ENCODE measurements around the gene ADGRD1. TPM values are rescaled to one million over a fixed set of nuclear protein-coding genes. Genes with fewer than 3 reads are reported as not detected.

Gene ADGRD1
- total RNA-seq, 1 donor from 2014 or later: 0.98 TPM

GRCh38 chr12:131147293-131147692, 193.6 kb downstream of the ADGRD1 start:
- no peak for DNase-seq (ENCODE audit: low read depth, low spot score)
- no peak overlapping the region for H3K27ac Mint-ChIP-seq (ENCODE audit: unreplicated experiment)
- peaks cover 15% of the 10 kb centered on the region for H3K4me1 Mint-ChIP-seq
- peaks cover 8% of the 10 kb centered on the region for H3K9me3 Mint-ChIP-seq
- no peak for TF ChIP-seq CTCF (conservative IDR thresholded peaks at IDR 0.05)
- H3K4me3 Mint-ChIP-seq: no peak overlapping the region
- no peaks in the 10 kb centered on the region for H3K36me3 Mint-ChIP-seq (ENCODE audit: low read depth)
- no peaks in the 10 kb centered on the region for H3K27me3 Mint-ChIP-seq (ENCODE audit: low read depth)

GRCh38 chr12:131147894-131148293, 194.2 kb downstream of the ADGRD1 start:
- no peak for DNase-seq (ENCODE audit: low read depth, low spot score)
- H3K27ac Mint-ChIP-seq (ENCODE audit: unreplicated experiment): no peak overlapping the region
- H3K4me1 Mint-ChIP-seq: peaks cover 11% of the 10 kb centered on the region
- H3K9me3 Mint-ChIP-seq: peaks cover 8% of the 10 kb centered on the region
- TF ChIP-seq CTCF (conservative IDR thresholded peaks at IDR 0.05): no peak
- no peaks in the 10 kb centered on the region for H3K36me3 Mint-ChIP-seq (ENCODE audit: low read depth)
- H3K4me3 Mint-ChIP-seq: no peak overlapping the region
- H3K27me3 Mint-ChIP-seq (ENCODE audit: low read depth): no peaks in the 10 kb centered on the region

- H3K9me3 Mint-ChIP-seq: peaks cover 8% of the 10 kb centered on the region
- no peak for TF ChIP-seq CTCF (conservative IDR thresholded peaks at IDR 0.05)
- H3K27me3 Mint-ChIP-seq (ENCODE audit: low read depth): no peaks in the 10 kb centered on the region
- H3K27ac Mint-ChIP-seq (ENCODE audit: unreplicated experiment): no peak overlapping the region
- H3K4me3 Mint-ChIP-seq: no peak overlapping the region
- DNase-seq (ENCODE audit: low read depth, low spot score): no peak
- H3K36me3 Mint-ChIP-seq (ENCODE audit: low read depth): no peaks in the 10 kb centered on the region
- no peaks in the 10 kb centered on the region for H3K4me1 Mint-ChIP-seq
Measured at GRCh38 chr12:131151558-131152345, 198.0 kb downstream of the ADGRD1 start.

- no peak for DNase-seq (ENCODE audit: low read depth, low spot score)
- H3K27ac Mint-ChIP-seq (ENCODE audit: unreplicated experiment): peak overlapping the region; percentile 90
- H3K36me3 Mint-ChIP-seq (ENCODE audit: low read depth): no peaks in the 10 kb centered on the region
- H3K9me3 Mint-ChIP-seq: peaks cover 8% of the 10 kb centered on the region
- H3K4me3 Mint-ChIP-seq: no peak overlapping the region
- H3K27me3 Mint-ChIP-seq (ENCODE audit: low read depth): no peaks in the 10 kb centered on the region
- no peaks in the 10 kb centered on the region for H3K4me1 Mint-ChIP-seq
- TF ChIP-seq CTCF (conservative IDR thresholded peaks at IDR 0.05): no peak
Measured at GRCh38 chr12:131152587-131152986, 198.9 kb downstream of the ADGRD1 start.

GRCh38 chr12:131153016-131153415, 199.3 kb downstream of the ADGRD1 start:
- peaks cover 8% of the 10 kb centered on the region for H3K9me3 Mint-ChIP-seq
- H3K4me3 Mint-ChIP-seq: no peak overlapping the region
- no peaks in the 10 kb centered on the region for H3K4me1 Mint-ChIP-seq

More at GRCh38 chr12:131153016-131153415, 199.3 kb downstream of the ADGRD1 start:
- no peak for DNase-seq (ENCODE audit: low read depth, low spot score)
- H3K27ac Mint-ChIP-seq (ENCODE audit: unreplicated experiment): no peak overlapping the region
- H3K36me3 Mint-ChIP-seq (ENCODE audit: low read depth): no peaks in the 10 kb centered on the region
- no peaks in the 10 kb centered on the region for H3K27me3 Mint-ChIP-seq (ENCODE audit: low read depth)
- no peak for TF ChIP-seq CTCF (conservative IDR thresholded peaks at IDR 0.05)
